Neuronal stem cell (in vitro differentiated cells): ENCODE results near the gene CELF4.
A peak's percentile ranks its signal among the peaks of the same experiment; 100 is the strongest.
"Not testable (repeated sequence)": the region's sequence is repeated elsewhere in the genome, so short reads cannot be mapped to it uniquely, and the experiment has no call there.

ENCODE experiments used
- DNase-seq: peaks from one replicate; pipeline ENCODE4 v3.0.0-alpha.2; 2013; ENCODE audit warnings: low spot score
- H2AFZ ChIP-seq: one replicate; pipeline ENCODE4 v1.6.1; 2013; ENCODE audit warnings: mild to moderate bottlenecking, low read length, inconsistent platforms
- H2AK5ac ChIP-seq: 2 replicates; pipeline ENCODE4 v1.6.1; 2013; ENCODE audit warnings: low read depth, mild to moderate bottlenecking, inconsistent platforms, low read length, moderate library complexity, mixed read lengths
- H2BK120ac ChIP-seq: 2 replicates; pipeline ENCODE4 v1.6.1; 2013; ENCODE audit warnings: low read depth, mild to moderate bottlenecking, inconsistent platforms, low read length, moderate library complexity, mixed read lengths
- H2BK12ac ChIP-seq: one replicate; pipeline ENCODE4 v1.6.1; 2013; ENCODE audit warnings: low read length, inconsistent platforms
- H2BK15ac ChIP-seq: 2 replicates; pipeline ENCODE4 v1.6.1; 2013; ENCODE audit warnings: mild to moderate bottlenecking, low read length, inconsistent platforms, mixed read lengths
- H2BK5ac ChIP-seq: one replicate; pipeline ENCODE4 v1.6.1; 2013; ENCODE audit warnings: inconsistent platforms, mild to moderate bottlenecking, low read length, moderate library complexity
- H3K14ac ChIP-seq: one replicate; pipeline ENCODE4 v1.6.1; 2013; ENCODE audit warnings: low read length, inconsistent platforms
- H3K18ac ChIP-seq: 2 replicates; pipeline ENCODE4 v1.6.1; 2013; ENCODE audit warnings: low read length, inconsistent platforms
- H3K23ac ChIP-seq: 2 replicates; pipeline ENCODE4 v1.6.1; 2013; ENCODE audit warnings: low read depth, mild to moderate bottlenecking, mixed read lengths, low read length, inconsistent platforms; ENCODE audit not compliant: poor library complexity
- H3K27ac ChIP-seq: replicated peaks from 3 replicates; pipeline ENCODE4 v1.5.1; 2013; ENCODE audit warnings: low read length, inconsistent platforms
- H3K27me3 ChIP-seq, 3 experiments: 2 replicates each; pipeline ENCODE4 v1.6.1; 2013; ENCODE audit warnings: low read length in 3 of 3, mild to moderate bottlenecking in 2 of 3, inconsistent platforms in 1 of 3, low read depth in 1 of 3, mixed read lengths in 1 of 3, moderate library complexity in 1 of 3; ENCODE audit not compliant: control insufficient read depth in 3 of 3, insufficient read depth in 3 of 3
- H3K36me3 ChIP-seq, 2 donors: replicated peaks in 1 of 2; 2 replicates each; pipeline ENCODE4 v1.6.1; 2013; ENCODE audit warnings: low read length in 2 of 2; ENCODE audit not compliant: control insufficient read depth in 2 of 2, insufficient read depth in 2 of 2
- H3K4ac ChIP-seq: 2 replicates; pipeline ENCODE4 v1.6.1; 2013; ENCODE audit warnings: inconsistent platforms, mild to moderate bottlenecking, low read length, moderate library complexity
- H3K4me1 ChIP-seq, 2 donors: 1 replicate in 1 of 2; 2 replicates in 1 of 2; pipeline ENCODE4 v1.6.1; 2013; ENCODE audit warnings: low read length in 2 of 2, low read depth in 1 of 2; ENCODE audit not compliant: control insufficient read depth in 2 of 2, insufficient read depth in 1 of 2
- H3K4me2 ChIP-seq: one replicate; pipeline ENCODE4 v1.6.1; 2013; ENCODE audit warnings: mild to moderate bottlenecking, low read length, inconsistent platforms; ENCODE audit not compliant: insufficient read depth, poor library complexity, severe bottlenecking
- H3K4me3 ChIP-seq, 2 donors: 2 replicates each; pipeline ENCODE4 v1.5.1; 2013; ENCODE audit warnings: low read length in 2 of 2, mild to moderate bottlenecking in 2 of 2, inconsistent platforms in 1 of 2, moderate library complexity in 1 of 2
- H3K79me1 ChIP-seq: one replicate; pipeline ENCODE4 v1.6.1; 2013; ENCODE audit warnings: low read depth, mild to moderate bottlenecking, inconsistent platforms, low read length, moderate library complexity
- H3K9ac ChIP-seq: one replicate; pipeline ENCODE4 v1.6.1; 2013; ENCODE audit warnings: mild to moderate bottlenecking, low read depth, low read length, inconsistent platforms; ENCODE audit not compliant: poor library complexity
- H3K9me3 ChIP-seq, 2 donors: replicated peaks in 1 of 2; 2 replicates each; pipeline versions ENCODE3 to v1.6.1; 2013; ENCODE audit warnings: low read length in 2 of 2, mild to moderate bottlenecking in 2 of 2, inconsistent platforms in 1 of 2, low read depth in 1 of 2, mixed read lengths in 1 of 2, moderate library complexity in 1 of 2; ENCODE audit not compliant: control insufficient read depth in 2 of 2, insufficient read depth in 1 of 2
- H4K8ac ChIP-seq: one replicate; pipeline ENCODE4 v1.6.1; 2013; ENCODE audit warnings: low read depth, mild to moderate bottlenecking, inconsistent platforms, low read length, moderate library complexity
- H4K91ac ChIP-seq: one replicate; pipeline ENCODE4 v1.6.1; 2013; ENCODE audit warnings: low read length, low read depth, mild to moderate bottlenecking, inconsistent platforms; ENCODE audit not compliant: poor library complexity
- WGBS, 2 donors: extraction: QIAGEN DNeasy Blood & Tissue Kit; methylation state at CpG; one replicate each; pipeline ENCODE4 v1.1.7; 2013; ENCODE audit warnings: missing lambda C conversion rate in 2 of 2, mixed read lengths in 1 of 2; ENCODE audit not compliant: insufficient read length in 2 of 2, insufficient replicate concordance in 1 of 2; ENCODE audit errors: extremely low coverage in 2 of 2; 5-methylcytosine and 5-hydroxymethylcytosine counted together

The CELF4 gene

GRCh38 chr18:37465958-37466357 lies 99.6 kb downstream of the CELF4 start:
- Histone ChIP-seq H4K8ac (no peak overlapping the region), H3K18ac (no peak overlapping the region), H2BK15ac (no peak overlapping the region), H2BK120ac (no peak overlapping the region), H2BK12ac (no peak overlapping the region), H4K91ac (no peak overlapping the region), H3K4me3 (no peak overlapping the region), H3K14ac (no peak overlapping the region), H3K27ac (no peak overlapping the region), H3K9ac (no peak overlapping the region), H2BK5ac (no peak overlapping the region), H3K23ac (no peak overlapping the region), H2AK5ac (no peak overlapping the region), H3K79me1 (no peaks in the 10 kb centered on the region), H3K36me3 (no peaks in the 10 kb centered on the region), H3K4ac (no peak overlapping the region), H3K9me3 (no peaks in the 10 kb centered on the region), H3K27me3 (no peaks in the 10 kb centered on the region), H2AFZ (no peak overlapping the region), H3K4me1 (peaks cover 0 to 5% of the 10 kb centered on the region in 2 donors), H3K4me2 (no peak overlapping the region)
- DNase-seq, result no peak
- WGBS, 2 donors, result no CpG with 5 or more reads among the region's 8 CpGs

DNA sequence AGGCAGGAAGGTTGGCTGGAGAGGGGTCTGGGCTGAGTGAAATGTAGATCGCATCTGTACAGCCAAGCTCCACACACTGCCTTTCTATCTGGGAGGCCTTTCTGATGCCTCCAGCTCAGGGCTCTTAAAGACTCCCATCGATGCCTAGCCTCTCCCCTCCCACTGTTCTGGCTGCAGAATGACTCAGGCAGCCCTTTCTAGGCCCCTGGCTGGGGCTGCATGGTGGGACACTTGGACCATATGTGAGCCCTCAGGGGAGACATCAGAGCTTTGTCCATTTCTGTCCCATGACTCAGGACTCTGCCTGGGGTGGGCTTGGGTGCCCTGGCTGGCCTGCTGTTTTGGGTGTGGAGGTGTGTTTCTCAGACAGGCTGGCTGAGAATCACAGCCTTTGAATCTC lies 101.3 kb downstream of the CELF4 start:
- no peak overlapping the region for H2BK120ac ChIP-seq
- peak overlapping the region; percentile 77 for H3K18ac ChIP-seq
- no peak overlapping the region for H3K23ac ChIP-seq
- H3K9ac ChIP-seq, result no peak overlapping the region
- no peak overlapping the region for H3K4me2 ChIP-seq
- H3K4me3 ChIP-seq, result no peak overlapping the region
- H3K4ac ChIP-seq, result no peak overlapping the region
- WGBS, 2 donors, result no CpG with 5 or more reads among the region's 2 CpGs
- no peaks in the 10 kb centered on the region for H3K9me3 ChIP-seq
- H2AFZ ChIP-seq, result no peak overlapping the region
- no peak for DNase-seq
- H3K36me3 ChIP-seq, result no peaks in the 10 kb centered on the region
- no peak overlapping the region for H2BK12ac ChIP-seq
- no peak overlapping the region for H4K91ac ChIP-seq
- H3K4me1 ChIP-seq, result peaks cover 0 to 4% of the 10 kb centered on the region in 2 donors
- H2BK15ac ChIP-seq, result no peak overlapping the region
- no peak overlapping the region for H4K8ac ChIP-seq
- H2BK5ac ChIP-seq, result no peak overlapping the region
- peak overlapping the region; percentile 6 for H2AK5ac ChIP-seq
- H3K14ac ChIP-seq, result no peak overlapping the region
- H3K79me1 ChIP-seq, result no peaks in the 10 kb centered on the region
- no peak overlapping the region for H3K27ac ChIP-seq
- no peaks in the 10 kb centered on the region for H3K27me3 ChIP-seq

DNA sequence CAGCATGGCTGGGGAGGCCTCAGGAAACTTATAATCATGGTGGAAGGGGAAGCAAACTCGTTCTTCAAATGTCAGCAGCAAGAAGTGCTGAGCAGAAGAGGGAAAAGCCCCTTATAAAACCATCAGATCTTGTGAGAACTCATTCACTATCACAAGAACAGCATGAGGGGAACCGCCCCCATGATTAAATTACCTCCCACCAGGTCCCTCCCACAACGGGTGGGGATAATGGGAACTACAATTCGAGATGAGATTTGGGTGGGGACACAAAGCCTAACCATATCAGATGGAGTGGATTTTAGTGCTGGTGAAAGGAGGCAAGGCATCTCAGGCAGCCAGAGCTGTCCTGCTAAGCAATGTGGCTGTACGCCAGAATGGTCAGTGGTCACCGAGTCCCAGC lies 104.3 kb downstream of the CELF4 start:
- no CpG with 5 or more reads among the region's 6 CpGs for WGBS, 2 donors
- not testable (repeated sequence) for H2BK5ac ChIP-seq, H2BK12ac ChIP-seq, H4K91ac ChIP-seq, H3K79me1 ChIP-seq, H2AK5ac ChIP-seq, H3K36me3 ChIP-seq, H2BK120ac ChIP-seq, H4K8ac ChIP-seq, H3K9me3 ChIP-seq, H3K14ac ChIP-seq, DNase-seq, H3K9ac ChIP-seq, H3K4me2 ChIP-seq, H3K27ac ChIP-seq, H3K23ac ChIP-seq, H3K4me3 ChIP-seq, H3K27me3 ChIP-seq, H2AFZ ChIP-seq
- peak overlapping the region; percentile 5 for H3K4ac ChIP-seq
- peak overlapping the region; percentile 38 for H3K18ac ChIP-seq
- H3K4me1 ChIP-seq, result peaks cover 0 to 22% of the 10 kb centered on the region in 2 donors
- H2BK15ac ChIP-seq, result peak overlapping the region; percentile 5

- Histone ChIP-seq H3K79me1 (no peaks in the 10 kb centered on the region), H2AFZ (no peak overlapping the region), H3K4me3 (no peak overlapping the region), H3K23ac (no peak overlapping the region), H3K14ac (no peak overlapping the region), H3K9ac (no peak overlapping the region), H3K27me3 (no peaks in the 10 kb centered on the region), H3K27ac (no peak overlapping the region), H4K91ac (no peak overlapping the region), H2AK5ac (no peak overlapping the region), H3K36me3 (no peaks in the 10 kb centered on the region), H3K4me2 (no peak overlapping the region), H2BK15ac (no peak overlapping the region), H2BK120ac (no peak overlapping the region), H3K4ac (no peak overlapping the region), H3K18ac (no peak overlapping the region), H3K9me3 (no peaks in the 10 kb centered on the region), H2BK5ac (no peak overlapping the region), H4K8ac (no peak overlapping the region), H3K4me1 (peaks cover 0 to 20% of the 10 kb centered on the region in 2 donors), H2BK12ac (no peak overlapping the region)
- no peak for DNase-seq
- no CpG with 5 or more reads among the region's 1 CpG for WGBS, 2 donors
Measured at GRCh38 chr18:37460604-37461003, 105.0 kb downstream of the CELF4 start.
